Stomach (tissue), 9 donors: ENCODE data around the gene RFFL. TPM values are rescaled to one million over a fixed set of nuclear protein-coding genes. Genes with fewer than 3 reads are reported as not detected.
"Not testable (repeated sequence)": the region's sequence is repeated elsewhere in the genome, so short reads cannot be mapped to it uniquely, and the experiment has no call there.

ENCODE experiments used
- DNase-seq, 2 donors: peaks; one replicate each; pipeline versions ENCODE4 v3.0.0 to v3.0.0-alpha.2; 2013 to 2019
- H3K27ac ChIP-seq, 5 donors: fragments of 200-600 bp in 4 of 5; sonication (generic) in 4 of 5; one replicate each; pipeline ENCODE4 v1.5.1; 2013 to 2019; ENCODE audit warnings: mild to moderate bottlenecking in 1 of 5, moderate library complexity in 1 of 5
- H3K27me3 ChIP-seq, 3 donors: fragments of 200-600 bp; sonication (generic); one replicate each; pipeline ENCODE4 v1.5.1; 2017 to 2019; ENCODE audit warnings: mixed run types in 1 of 3
- H3K36me3 ChIP-seq, 4 donors: fragments of 200-600 bp; sonication (generic); 1 replicate in 3 of 4; 2 replicates in 1 of 4; pipeline ENCODE4 v1.5.1; 2016 to 2019
- H3K4me1 ChIP-seq, 4 donors: fragments of 200-600 bp; sonication (generic); one replicate each; pipeline ENCODE4 v1.5.1; 2016 to 2019
- H3K4me3 ChIP-seq, 4 donors: fragments of 200-600 bp; sonication (generic) in 3 of 4; one replicate each; pipeline ENCODE4 v1.5.1; 2016 to 2019; ENCODE audit warnings: mild to moderate bottlenecking in 1 of 4
- H3K9me3 ChIP-seq, 4 donors: fragments of 200-600 bp; sonication (generic); one replicate each; pipeline ENCODE4 v1.5.1; 2016 to 2019
- CTCF ChIP-seq, 7 experiments: fragments of 450-650 bp in 4 of 7; fragments of 200-600 bp in 3 of 7; sonication (generic) in 3 of 7; IDR thresholded peaks; one replicate each; pipeline ENCODE4 v1.5.1; 2016 to 2019; ENCODE audit warnings: antibody characterized with exemption in 7 of 7, control low read depth in 2 of 7, mild to moderate bottlenecking in 1 of 7
- EP300 ChIP-seq: sonication (generic); formaldehyde crosslinking; IDR thresholded peaks from one replicate; pipeline ENCODE4 v1.6.1; 2017; ENCODE audit warnings: antibody characterized with exemption
- POLR2A ChIP-seq, 4 donors: fragments of 450-650 bp; IDR thresholded peaks; one replicate each; pipeline ENCODE4 v1.6.1; 2016; ENCODE audit warnings: antibody characterized with exemption in 4 of 4, control low read depth in 2 of 4, mild to moderate bottlenecking in 1 of 4, moderate library complexity in 1 of 4
- POLR2AphosphoS5 ChIP-seq, 3 donors: sonication (generic); formaldehyde crosslinking; IDR thresholded peaks; one replicate each; pipeline ENCODE4 v1.6.1; 2016; ENCODE audit warnings: antibody characterized with exemption in 3 of 3
- WGBS, 5 donors: extraction: QIAGEN DNeasy Blood & Tissue Kit in 3 of 5; methylation state at CpG; one replicate each; pipeline versions ENCODE4 v1.1.5 to v1.1.7; 2013 to 2018; 5-methylcytosine and 5-hydroxymethylcytosine counted together
- intact Hi-C: fragments of 100-400 bp; cut with DNase I; formaldehyde crosslinking; loops from one replicate; pipeline ENCODE4 v1.15.1; 2023; ENCODE audit warnings: low total_unique reads
- polyA plus RNA-seq, 3 donors: library from polyadenylated mRNA; stranded (reverse); fragments of 200-250 nt; gene quantifications; one replicate each; pipeline ENCODE4 v1.2.3, GENCODE V29; 2013
- total RNA-seq, 5 donors: library from RNA; depleted of rRNA; stranded (reverse); fragments of >200 nt; gene quantifications; one replicate each; pipeline versions ENCODE4 v1.1.0 to v1.2.3, GENCODE V29; 2014 to 2016
- donor health status: healthy with polysubstance abuse.
- donor health status: Bipolar disorder and iron deficiency.
- donor health status: healthy.

RFFL gene
- total and polyA plus RNA-seq, 8 donors: 6.2 to 31.0 (median 13.1) TPM

GRCh38 chr17:35046740-35047283 lies 16.7 kb downstream of the RFFL start:
- H3K4me3 ChIP-seq: no peak overlapping the region
- no peaks in the 10 kb centered on the region for H3K9me3 ChIP-seq
- no peak for TF ChIP-seq EP300
- TF ChIP-seq POLR2AphosphoS5 (IDR thresholded peaks at IDR 0.05): no peak
- TF ChIP-seq POLR2A (IDR thresholded peaks at IDR 0.05): no peak
- TF ChIP-seq CTCF (IDR thresholded peaks at IDR 0.05): no peak
- DNase-seq: peak in 1 of 2 donors; percentile 67
- H3K27me3 ChIP-seq: no peaks in the 10 kb centered on the region
- no peaks in the 10 kb centered on the region for H3K36me3 ChIP-seq
- intact Hi-C loops: no loop called here
- H3K4me1 ChIP-seq: peaks cover 17 to 73% (median 56%) of the 10 kb centered on the region in 4 donors
- 26 to 43% (median 37%) methylated on average over 5 of the region's 5 CpGs for WGBS, 5 donors
- peak overlapping the region in 4 of 5 donors; percentile 52 to 74 (median 64) for H3K27ac ChIP-seq

GRCh38 chr17:35046245-35046644 lies 17.3 kb downstream of the RFFL start:
- Histone ChIP-seq H3K4me1 (peaks cover 11 to 68% (median 51%) of the 10 kb centered on the region in 4 donors), H3K27ac (peak overlapping the region in 4 of 5 donors; percentile 52 to 74 (median 64)), H3K36me3 (no peaks in the 10 kb centered on the region), H3K9me3 (no peaks in the 10 kb centered on the region), H3K4me3 (no peak overlapping the region), H3K27me3 (no peaks in the 10 kb centered on the region)
- no peak for DNase-seq
- 44 to 53% (median 48%) methylated on average over 4 of the region's 4 CpGs for WGBS, 5 donors
- TF ChIP-seq POLR2AphosphoS5 (IDR thresholded peaks at IDR 0.05): no peak
- TF ChIP-seq CTCF (IDR thresholded peaks at IDR 0.05): no peak
- no peak for TF ChIP-seq EP300
- no peak for TF ChIP-seq POLR2A (IDR thresholded peaks at IDR 0.05)
- intact Hi-C loops: no loop called here

- 31 to 58% (median 54%) methylated on average over 13 of the region's 13 CpGs for WGBS, 5 donors
- peaks cover 4 to 60% (median 43%) of the 10 kb centered on the region in 4 donors for H3K4me1 ChIP-seq
- peak overlapping the region in 1 of 4 donors; percentile 9 for H3K4me3 ChIP-seq
- H3K27me3 ChIP-seq, intact Hi-C loops, H3K9me3 ChIP-seq, H3K36me3 ChIP-seq: not testable (repeated sequence)
- peak in 1 of 2 donors; percentile 36 for DNase-seq
- peak overlapping the region; percentile 52 to 74 (median 73) for H3K27ac ChIP-seq
These were observed 18.0 kb downstream of the RFFL start for GRCh38 chr17:35045458-35045979.

- WGBS, 5 donors: 83 to 96% (median 95%) methylated on average over 8 of the region's 8 CpGs
- Histone ChIP-seq H3K27me3 (no peaks in the 10 kb centered on the region), H3K4me1 (peaks cover 4 to 55% (median 33%) of the 10 kb centered on the region in 4 donors), H3K4me3 (no peak overlapping the region), H3K36me3 (no peaks in the 10 kb centered on the region), H3K9me3 (no peaks in the 10 kb centered on the region), H3K27ac (peak overlapping the region in 1 of 5 donors; percentile 74)
- DNase-seq: no peak
- TF ChIP-seq POLR2AphosphoS5 (IDR thresholded peaks at IDR 0.05) (no peak), CTCF (IDR thresholded peaks at IDR 0.05) (no peak), EP300 (no peak), POLR2A (IDR thresholded peaks at IDR 0.05) (no peak)
- intact Hi-C loops: no loop called here
These were observed 19.3 kb downstream of the RFFL start for GRCh38 chr17:35044181-35044580.

- Histone ChIP-seq H3K27me3 (no peaks in the 10 kb centered on the region), H3K4me3 (no peak overlapping the region), H3K9me3 (no peaks in the 10 kb centered on the region), H3K36me3 (no peaks in the 10 kb centered on the region), H3K27ac (no peak overlapping the region), H3K4me1 (peaks cover 0 to 40% (median 20%) of the 10 kb centered on the region in 4 donors)
- no peak for DNase-seq
- no peak for TF ChIP-seq POLR2A (IDR thresholded peaks at IDR 0.05)
- TF ChIP-seq POLR2AphosphoS5 (IDR thresholded peaks at IDR 0.05): no peak
- no peak for TF ChIP-seq CTCF (IDR thresholded peaks at IDR 0.05)
- no peak for TF ChIP-seq EP300
- intact Hi-C loops: no loop called here
- WGBS, 5 donors: 91 to 96% (median 94%) methylated on average over 7 of the region's 7 CpGs
These were observed 22.1 kb downstream of the RFFL start for GRCh38 chr17:35041390-35041789.
